NCI-H2107 (cell line): ENCODE measurements around the gene HSPB2.

Source experiments
- DNase-seq: peaks from one replicate; lab custom pipeline; 2025; lab: John Stamatoyannopoulos, UW

The HSPB2 gene

DNA sequence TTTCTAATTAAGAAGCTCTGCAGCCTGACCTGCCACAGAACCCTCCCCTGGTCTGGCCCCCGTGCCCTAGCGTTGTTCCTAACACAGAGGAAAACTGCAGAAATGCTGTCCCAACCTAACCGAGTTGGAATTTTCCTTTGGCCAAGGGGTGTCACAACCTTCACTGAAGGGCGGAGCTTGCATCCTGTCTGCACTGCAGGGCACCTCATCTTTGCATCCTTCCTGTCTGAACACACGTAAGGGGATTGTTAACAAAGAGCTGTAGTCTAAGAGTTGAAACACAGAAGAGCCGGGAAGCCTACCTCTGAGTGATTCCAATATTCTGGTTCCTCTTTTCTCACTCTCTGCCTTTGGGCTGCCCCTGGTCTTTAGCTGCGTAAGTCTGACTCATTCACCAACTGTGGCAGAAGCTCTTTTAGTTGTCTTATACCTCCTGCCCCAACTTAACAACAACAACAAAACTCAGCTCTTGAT lies 26.2 kb downstream of the HSPB2 start:
- DNase-seq, result no peak

DNA sequence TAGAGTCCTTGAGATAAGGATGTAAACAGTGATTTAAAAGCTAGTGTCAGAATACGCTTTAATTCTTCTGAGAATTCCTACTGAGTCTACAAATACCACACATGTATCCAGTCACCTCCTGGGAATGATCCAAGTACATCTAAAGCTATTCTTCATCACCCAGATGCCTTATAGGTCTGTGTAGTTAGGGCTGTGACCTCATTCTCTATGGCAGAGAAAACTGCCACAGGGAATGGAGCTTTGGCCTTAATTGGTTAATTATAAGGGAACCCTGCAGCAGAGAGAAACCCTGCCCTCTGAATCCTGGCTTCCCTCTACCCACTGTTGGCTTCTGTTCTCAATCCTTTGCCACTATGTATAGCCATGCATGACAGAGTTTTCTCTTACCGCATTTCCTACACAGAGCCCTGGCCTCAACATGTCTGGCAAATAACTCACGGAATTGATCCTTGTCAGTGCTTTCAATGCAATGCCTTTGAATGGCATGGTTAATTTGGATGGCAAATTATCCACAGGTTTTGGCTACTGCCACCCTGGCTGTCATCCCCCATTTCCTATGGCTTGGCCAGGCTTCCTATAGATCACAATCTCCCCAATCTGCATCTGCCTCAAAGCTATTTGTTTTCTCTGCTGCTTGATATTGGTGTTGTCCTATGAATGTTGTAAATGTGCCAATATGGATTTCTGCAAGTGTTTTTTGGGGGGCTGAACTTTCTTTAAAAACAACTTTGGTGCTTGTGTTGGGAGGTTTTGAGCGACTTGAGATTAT lies 27.5 kb downstream of the HSPB2 start:
- DNase-seq, result no peak

DNA sequence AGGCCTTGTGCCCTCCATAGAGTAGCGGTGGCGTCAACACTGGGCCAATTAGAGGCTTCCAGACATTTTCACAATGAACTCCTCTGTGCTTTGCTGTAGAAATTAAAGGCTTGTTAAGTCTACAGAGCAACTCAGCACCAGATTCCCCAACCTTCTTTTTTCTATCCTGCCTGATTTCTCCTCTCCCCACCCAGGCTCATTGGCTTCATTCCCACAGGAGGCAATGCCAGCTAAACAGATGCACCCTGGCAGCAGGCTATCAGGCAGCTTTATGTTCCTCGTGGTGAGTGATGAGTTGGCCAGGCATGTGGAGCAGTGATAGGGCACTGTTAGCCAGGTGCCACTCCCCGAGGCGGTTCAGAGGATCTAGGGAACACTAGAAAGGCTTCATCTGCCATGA lies 29.4 kb downstream of the HSPB2 start:
- DNase-seq, result no peak

DNA sequence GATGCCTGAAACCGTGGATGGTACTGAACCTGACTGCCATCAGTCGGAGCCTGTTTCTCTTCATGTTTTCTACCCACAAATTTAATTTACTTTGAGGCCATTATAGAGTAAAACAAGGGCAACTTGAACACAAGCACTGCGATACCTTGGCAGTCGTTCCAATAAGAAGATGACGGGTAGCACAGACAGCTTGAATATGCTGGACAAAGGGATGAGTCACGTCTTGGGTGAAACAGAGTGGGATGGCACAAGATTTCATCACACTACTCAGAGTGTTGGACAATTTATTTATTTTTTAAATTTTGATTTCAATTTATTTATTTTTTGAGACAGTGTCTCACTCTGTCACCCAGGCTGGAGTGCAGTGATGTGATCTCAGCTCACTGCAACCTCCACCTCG lies 30.3 kb downstream of the HSPB2 start:
- no peak for DNase-seq

DNA sequence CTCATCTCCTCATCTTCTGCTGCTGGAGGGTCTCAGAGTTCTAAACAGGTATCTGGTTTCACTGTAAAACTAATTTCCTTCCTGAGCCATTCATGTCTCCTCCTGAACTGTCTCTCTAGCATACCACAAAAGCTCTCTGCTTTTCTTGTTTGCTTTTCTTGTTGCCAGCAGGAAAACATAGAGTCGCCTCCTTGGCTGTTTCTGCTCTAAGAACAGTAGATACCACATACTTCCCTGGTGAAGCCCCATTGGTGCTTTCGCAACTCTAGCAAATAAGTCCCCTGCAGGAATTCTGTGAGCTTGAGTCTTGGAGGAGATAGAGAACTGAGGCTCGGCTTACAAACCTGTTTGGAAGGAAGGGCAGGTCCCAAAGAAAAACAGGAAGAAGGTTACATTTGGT lies 31.6 kb downstream of the HSPB2 start:
- DNase-seq, result no peak

GRCh38 chr11:111944651-111945051 lies 32.1 kb downstream of the HSPB2 start:
- no peak for DNase-seq

GRCh38 chr11:111945198-111945597 lies 32.7 kb downstream of the HSPB2 start:
- DNase-seq, result no peak

- no peak for DNase-seq
Measured at GRCh38 chr11:111946499-111946898, 34.0 kb downstream of the HSPB2 start.

DNA sequence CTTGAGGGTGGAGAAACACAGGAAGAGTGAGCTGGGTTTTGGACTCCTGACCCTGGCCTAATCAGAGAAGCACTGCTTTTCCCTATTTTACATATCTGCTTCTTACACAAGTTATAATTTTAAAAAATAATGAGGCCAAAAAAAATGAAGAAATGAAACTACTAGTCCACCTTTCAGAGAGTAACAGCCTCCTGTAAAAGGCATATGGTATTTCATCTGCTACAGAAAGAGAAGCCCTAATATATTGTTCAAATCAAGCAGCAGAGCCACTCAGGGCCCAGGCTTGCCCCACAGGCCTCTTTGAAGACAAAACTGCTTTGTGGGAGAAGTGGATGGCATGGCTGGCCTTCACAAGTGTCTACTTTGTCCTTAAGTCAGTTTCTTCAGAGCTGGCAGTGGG lies 34.6 kb downstream of the HSPB2 start:
- no peak for DNase-seq

- no peak for DNase-seq
Measured at GRCh38 chr11:111949519-111950426, 37.2 kb downstream of the HSPB2 start.

GRCh38 chr11:111951565-111951964 lies 39.0 kb downstream of the HSPB2 start:
- no peak for DNase-seq

GRCh38 chr11:111954154-111954553 lies 41.6 kb downstream of the HSPB2 start:
- DNase-seq, result no peak

GRCh38 chr11:111957663-111958444 lies 45.3 kb downstream of the HSPB2 start:
- no peak for DNase-seq

DNA sequence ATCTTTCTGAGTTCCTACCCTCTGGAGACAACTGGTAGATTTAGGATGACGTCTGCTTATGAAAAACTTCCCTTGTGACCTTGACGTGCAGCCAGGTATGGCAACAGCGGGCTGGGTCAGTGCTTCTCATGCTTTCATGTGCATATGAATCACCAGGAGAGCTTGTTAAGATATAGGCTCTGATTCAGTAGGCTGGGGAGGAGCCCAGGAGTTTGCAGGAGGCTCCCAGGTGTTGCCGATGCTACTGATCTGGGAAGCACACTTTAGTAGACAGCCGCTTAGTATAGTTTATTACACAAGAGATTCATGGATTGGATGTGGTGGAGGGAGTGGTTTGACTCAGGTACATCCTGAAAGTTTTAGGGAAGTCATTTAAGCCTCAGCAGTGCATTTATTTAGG lies 48.4 kb downstream of the HSPB2 start:
- DNase-seq, result no peak

DNA sequence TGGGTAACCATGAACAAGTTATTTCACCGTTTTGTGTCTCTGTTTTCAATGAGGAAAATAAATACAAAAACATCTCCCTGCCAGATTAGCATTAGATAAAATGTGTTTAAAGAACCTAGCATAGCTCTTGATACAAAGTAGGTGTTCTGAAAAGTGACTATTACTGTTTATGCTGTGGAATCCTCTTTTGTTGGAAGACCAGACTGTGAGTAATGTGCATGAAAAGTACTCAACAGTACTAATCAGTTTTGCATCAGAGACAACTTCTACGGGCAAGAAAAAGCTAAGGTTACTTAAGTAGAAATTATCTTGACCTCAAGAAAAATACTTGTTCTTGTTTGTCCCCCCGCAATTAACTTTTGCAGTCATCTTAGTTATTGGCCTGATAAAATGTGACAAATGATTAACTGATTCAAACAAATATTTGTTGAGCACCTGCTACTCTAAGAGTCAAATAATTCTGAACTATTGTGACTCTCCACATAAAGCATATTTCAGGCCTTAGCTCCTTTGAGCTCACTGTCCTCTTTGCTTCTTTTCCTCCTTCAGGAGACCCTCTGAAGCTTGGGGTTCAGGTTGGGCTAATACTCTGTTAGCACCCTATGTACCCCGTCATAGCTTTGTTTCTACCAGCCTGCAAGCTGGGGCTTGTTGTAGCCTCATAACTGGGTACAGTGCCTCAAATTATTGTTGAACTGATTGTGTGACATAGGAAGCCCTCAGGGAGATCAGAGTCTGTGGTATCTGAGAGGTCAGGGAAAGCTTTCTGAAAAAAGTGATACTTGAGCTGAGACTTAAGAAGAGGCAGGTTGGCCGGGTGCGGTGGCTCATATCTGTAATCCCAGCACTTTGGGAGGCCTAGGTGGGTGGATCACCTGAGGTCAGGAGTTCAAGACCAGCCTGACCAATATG lies 49.1 kb downstream of the HSPB2 start:
- DNase-seq, result no peak
